Activated T-cell treated with anti-CD3 and anti-CD28 coated beads for 24 hours (primary cell): Measurements from ENCODE around the gene ANXA6.

ENCODE experiments used
- DNase-seq: peaks from one replicate; pipeline ENCODE4 v3.0.0-alpha.2; 2020; ENCODE audit warnings: low read depth

The ANXA6 gene

GRCh38 chr5:151153766-151154272 lies 3.8 kb downstream of the ANXA6 start:
- no peak for DNase-seq

DNA sequence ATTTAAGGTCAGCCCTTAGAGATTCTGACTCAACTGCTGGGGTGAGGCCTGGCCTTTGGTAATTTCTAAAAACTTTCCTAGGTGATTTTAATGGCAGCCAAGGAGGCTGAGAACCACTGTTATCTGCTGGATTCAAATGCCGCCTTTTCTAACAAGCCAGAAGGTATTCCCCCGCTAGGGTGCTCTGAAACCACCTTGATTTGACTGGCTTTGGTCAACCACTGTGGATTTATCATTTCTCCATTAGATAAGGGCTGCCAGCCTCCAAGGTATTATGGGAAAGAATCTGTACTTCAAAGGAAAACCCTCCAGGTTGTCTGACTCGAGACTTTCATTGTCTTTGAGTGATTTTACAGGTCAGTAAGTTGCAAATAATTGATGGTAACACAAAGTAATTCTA lies 4.3 kb downstream of the ANXA6 start:
- no peak for DNase-seq

DNA sequence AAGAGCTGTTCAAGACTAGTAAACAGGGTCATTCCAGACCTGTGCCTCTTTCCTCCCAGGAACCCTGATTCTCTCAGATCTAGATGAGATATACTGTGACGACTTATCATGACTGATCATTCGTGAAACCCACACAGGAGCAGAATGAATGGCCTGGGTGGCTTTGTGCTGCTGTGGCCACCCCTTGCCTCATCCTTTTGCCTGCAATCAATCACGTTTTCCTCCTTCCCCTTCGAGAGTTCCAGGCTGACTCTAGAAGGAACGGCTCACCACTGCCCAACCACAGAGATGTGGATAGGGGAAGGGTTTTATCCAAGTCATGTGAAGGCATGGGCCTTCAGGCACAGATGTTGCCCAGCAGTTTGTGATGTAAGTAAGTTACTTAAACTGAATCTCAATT lies 5.8 kb downstream of the ANXA6 start:
- peak; percentile 50 for DNase-seq

DNA sequence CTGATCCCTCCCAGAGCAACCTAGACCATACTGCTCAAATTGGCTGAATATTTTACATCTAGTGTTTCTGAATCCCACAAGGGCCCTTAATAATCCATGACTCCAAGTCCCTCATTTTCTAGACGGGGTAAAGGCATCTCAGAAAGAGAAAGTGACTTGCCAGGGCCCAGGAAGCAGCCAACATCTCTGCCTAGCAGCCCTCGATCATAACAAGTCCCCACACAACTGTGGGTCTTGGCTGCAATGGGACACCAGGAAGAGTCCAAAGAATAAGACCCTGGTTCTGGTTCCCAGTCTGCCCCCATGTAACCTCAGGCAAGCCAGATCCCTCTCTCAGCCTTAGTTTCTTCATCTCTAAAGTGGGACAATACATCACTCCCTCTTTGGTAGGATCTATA lies 6.3 kb downstream of the ANXA6 start:
- no peak for DNase-seq

DNA sequence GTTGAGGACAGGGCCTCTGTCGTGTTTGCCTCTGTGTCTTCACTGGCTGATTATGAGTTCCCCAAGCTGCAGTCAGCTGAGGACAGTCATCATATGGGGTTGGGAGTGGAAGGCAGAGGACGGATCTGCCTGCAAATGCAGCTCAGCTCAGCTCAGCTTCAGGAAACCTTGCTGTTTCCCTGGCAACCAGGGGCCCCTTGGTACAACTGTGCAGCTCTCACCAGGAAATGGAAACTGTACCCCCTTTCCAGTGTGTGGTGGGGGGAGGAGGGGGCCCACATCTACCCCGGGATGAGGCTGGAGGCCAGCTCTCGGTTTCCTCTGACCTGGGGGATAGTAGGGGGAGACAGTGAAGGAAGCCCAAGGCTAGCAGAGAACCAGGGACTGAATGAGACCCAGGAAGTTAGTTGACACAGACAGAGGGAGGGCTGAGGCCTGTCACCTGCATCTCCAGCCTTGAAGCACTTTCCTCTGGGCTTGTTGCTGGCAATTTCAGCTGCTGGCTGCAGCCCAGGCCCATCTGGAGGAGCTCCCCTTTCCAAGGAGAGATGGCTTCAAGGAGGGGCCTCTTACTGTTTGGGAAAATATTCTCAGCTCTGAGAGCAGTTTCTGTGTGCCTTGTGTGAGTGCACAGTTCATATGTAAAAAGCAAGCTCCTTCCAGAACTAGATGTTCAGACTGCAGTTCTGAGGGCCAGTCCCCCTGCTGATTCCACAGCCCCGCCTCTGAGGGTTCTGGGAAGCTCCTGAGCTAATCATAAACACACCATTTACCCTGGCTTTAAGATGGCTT lies 6.9 kb downstream of the ANXA6 start:
- peak; percentile 55 for DNase-seq

GRCh38 chr5:151148583-151148982 lies 9.0 kb downstream of the ANXA6 start:
- no peak for DNase-seq

DNA sequence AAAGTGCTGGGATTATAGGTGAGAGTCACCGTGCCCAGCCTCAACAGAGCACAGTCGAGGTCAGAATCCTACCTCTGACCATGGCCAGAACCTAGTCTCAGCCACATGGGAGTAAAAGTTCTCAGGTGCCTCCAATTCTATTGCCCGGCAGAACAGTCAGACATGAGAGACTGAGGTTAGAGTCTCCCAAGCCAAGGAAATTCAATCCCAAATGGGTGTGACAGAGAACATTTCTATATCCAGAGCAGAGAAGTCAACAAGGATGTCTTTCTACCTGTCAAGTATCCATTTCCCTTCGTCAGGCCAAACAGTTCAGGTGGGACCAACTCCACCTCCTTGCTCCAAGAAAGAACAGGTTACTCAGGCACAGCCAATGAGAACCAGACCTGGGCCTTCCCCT lies 10.5 kb downstream of the ANXA6 start:
- no peak for DNase-seq

GRCh38 chr5:151146061-151146460 lies 11.5 kb downstream of the ANXA6 start:
- DNase-seq = no peak

DNA sequence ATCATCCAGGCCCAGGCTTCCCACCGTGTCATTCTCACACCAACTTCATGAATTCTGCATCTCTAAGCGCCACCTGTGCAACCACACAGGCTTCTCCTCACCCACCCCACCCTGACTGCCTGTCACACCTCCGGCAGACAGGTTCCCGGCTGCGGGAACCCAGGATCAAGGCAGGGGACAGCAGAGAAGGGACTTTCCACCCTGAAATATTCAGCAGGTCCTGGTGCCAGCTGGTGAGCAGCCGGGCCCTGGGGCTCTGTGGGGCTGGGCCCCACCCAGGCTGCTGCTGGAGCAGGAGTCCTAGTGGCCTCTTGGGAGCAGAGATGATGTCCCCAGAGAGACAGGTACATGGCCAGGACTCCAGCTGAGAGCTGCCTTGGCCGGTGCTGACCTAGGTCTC lies 12.7 kb downstream of the ANXA6 start:
- no peak for DNase-seq

DNA sequence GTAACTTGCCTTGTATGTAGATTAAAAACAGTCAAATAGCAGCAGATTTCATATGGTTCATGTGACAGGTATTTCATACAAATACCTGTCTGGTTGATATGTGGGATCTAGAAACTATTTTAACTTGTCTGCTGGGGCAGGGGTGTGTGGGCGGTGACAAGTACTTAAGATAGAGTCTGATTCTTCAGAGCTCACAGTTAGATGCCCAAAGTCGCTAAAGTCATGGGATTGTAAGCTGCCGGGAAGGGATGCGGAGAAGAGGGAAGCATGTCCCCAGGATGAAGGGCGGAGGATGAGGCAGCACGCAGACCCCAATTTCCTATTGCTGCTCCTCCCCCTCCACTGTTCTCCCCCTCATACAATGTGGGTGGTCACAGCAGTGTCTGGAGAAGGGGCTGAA lies 13.3 kb downstream of the ANXA6 start:
- no peak for DNase-seq

DNA sequence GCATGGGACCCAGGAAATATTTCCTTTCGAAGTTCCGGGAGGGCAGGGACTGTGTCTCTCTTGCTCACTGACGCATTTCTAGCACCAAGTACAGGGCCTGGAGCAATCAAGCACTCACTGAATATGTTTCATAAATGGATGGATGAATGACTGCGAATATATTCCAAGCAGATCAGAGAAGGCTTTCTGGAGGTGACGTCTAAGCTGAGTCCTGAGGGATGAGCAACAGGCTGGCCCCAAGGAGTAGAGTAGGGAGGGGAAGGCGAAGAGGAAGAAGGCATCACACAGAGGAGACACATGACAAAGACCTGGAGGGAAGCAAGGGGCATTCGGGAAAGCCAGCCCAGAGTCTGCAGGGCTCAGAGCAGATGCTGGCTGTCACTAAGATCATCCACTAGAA lies 13.9 kb downstream of the ANXA6 start:
- DNase-seq = no peak

DNA sequence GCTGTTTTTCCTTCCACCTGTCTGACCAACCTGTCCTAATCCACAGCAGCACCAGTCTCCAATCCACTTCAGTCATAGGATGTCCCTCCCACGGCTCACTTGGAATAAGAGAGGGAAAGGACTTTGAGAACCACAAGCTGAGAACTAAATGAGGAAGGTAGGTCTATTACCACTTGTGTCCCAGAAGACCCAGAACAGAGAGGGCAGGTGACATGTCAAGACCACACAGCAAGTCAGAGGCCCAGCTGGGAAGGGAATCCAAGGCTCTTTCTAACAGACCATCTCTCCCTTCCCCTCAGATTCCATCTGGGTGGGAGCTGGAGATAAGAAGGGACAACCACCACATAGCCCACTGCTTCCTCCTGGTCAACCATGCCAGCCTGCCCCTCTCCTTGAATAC lies 14.6 kb downstream of the ANXA6 start:
- no peak for DNase-seq

DNA sequence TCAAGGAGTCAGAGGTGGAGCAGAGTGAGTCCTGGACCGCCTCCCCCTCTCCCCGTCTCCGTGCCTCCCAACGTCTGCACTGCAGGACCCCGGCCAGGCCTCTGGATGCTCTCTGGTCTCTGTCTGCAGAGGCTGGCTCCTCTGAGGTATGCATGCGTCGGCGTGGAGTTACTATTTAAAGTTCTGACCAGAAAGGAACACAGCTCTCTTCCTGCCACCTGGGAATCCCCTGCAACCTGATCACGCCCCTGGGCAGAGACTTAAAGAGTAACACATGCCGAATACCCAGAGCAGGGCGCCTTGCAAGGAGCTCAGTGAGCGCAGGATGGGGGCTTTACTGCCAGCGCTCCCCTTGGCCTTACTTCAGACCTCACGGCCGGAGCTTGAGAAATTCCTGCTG lies 16.0 kb downstream of the ANXA6 start:
- no peak for DNase-seq

DNA sequence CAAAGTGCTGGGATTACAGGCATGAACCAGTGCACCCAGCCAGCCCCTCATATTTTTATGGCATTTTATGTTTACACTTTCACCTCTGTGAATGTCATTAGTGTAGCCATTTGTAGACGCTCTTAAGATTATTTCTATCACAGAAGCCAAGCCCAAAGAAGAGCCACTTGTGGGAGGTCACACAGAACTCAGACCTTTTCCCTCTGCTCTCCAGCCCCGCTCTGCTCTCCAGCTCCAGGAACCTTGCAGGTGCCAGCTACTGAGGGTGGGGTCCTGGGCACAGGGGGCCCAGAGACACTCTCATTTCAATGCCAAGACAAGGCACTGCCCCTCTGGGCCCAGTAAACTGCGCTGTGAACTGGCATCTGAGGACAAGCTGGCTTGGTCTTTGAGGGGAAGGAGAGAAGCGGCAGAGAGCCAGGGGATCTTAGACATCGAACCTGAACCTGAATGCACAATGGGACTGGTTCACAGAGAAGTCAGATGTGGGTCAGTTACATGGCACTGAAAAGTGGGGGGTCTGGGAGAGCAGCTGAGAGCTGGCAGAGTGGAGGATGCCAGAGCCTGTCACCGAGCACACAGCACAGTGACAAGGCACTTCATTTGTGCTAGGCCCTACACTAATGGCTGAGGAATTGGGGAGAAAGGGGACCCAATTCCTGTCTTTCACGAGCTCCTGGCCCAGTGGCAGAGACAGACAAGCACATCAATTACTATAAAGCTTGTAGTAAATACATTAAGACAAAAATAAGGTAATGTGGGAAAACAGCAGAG lies 16.7 kb downstream of the ANXA6 start:
- no peak for DNase-seq

DNA sequence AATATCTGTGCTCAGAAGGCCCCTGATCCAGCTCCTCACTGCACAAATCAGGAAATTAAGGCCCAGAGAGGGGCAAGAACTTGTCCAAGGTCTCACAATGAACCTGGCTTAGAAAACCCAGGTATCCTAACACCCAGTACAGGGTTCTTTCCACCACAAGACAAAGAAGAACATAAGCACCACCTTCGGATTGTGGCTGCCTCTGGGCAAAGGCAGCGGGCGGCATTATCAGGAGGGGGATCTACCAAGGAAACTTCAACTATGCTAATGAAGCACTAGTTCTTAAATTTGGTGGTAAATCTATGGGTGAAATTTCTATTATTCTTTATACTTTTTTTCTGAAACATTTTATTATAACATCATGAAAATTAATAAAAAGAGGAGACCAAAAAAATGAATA lies 17.9 kb downstream of the ANXA6 start:
- no peak for DNase-seq

DNA sequence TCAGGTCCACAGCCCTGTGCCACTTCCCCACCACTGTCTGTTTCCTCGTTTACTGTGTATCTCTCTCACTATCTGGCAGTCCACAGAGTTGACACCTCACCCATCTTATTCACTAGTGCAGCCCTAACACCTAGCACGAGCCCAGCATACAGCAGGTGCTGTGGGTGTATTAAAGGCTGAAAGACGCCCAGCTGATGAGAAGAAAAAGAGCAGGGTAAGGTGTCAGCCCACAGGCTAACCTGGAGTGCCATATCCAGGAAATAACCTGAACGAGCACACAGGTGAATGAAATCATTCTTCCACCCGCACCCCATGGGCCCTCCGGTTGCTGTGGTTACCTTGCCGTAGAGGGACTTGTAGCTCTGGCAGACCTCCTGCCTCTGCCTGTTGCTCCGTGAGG lies 18.6 kb downstream of the ANXA6 start:
- no peak for DNase-seq

DNA sequence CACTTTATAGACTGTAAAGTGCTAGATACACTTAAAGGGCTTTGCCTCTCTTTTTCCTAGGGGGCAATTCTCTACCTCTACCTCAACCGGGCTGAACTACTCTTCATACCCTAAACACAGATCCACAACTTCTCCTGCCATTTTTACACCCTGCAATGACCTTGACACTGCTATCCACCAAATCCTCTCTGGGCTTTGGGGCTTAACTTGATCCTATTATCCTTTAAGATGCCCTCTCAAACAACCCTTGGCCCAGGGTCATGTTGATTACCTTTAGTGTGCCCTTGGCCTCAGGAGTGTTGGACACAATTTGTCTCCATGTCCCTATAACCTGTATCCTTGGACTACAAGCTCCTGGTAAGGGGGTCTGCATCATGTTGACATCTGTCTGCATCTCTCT lies 19.5 kb downstream of the ANXA6 start:
- no peak for DNase-seq

DNA sequence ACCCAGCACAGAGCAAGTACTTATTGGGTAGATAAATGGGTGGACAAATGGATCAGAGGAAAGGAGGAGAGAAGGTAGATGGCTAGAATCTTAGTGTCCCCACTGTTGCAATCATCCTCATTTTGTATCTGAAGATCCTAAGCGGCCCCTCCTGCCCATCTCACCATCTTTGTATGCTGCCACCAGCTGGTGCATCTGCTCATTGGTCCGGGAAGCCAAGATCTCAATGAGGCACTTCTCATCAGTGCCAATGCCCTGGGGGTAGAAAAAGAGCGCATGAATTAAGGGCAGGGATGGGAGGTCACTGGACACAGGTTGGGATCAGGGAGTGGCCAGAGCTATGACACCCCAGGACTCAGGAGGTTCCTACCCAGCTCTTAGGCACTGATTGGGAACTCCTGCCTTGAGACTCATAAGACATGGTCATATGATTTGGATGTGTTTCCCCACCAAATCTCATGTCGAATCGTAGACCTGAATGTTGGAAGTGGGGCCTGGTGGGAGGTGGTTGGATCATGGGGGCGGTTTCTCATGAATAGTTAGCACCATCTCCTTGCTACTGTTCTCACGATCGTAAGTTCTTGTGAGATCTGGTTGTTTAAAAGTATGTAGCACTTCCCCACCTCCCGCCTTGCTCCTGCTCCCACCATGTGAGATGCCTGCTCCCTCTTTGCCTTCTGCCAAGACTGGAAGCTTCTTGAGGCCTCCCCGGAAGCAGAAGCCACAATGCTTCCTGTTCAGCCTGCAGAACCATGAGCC lies 20.3 kb downstream of the ANXA6 start:
- DNase-seq = no peak

- no peak for DNase-seq
These were observed 23.4 kb downstream of the ANXA6 start for GRCh38 chr5:151134228-151134627.

- no peak for DNase-seq
These were observed 24.6 kb downstream of the ANXA6 start for GRCh38 chr5:151132963-151133362.

GRCh38 chr5:151130922-151131891 lies 26.4 kb downstream of the ANXA6 start:
- DNase-seq = no peak
